Vagina (tissue), 2 donors: Measurements from ENCODE around the gene CLMP. TPM values are rescaled to one million over a fixed set of nuclear protein-coding genes. Genes with fewer than 3 reads are reported as not detected.

Experiments
- DNase-seq, 2 donors: peaks; one replicate each; pipeline ENCODE4 v3.0.0-alpha.2; 2017; ENCODE audit errors: extremely low spot score in 2 of 2
- H3K27ac ChIP-seq: fragments of 200-600 bp; sonication (generic); one replicate; pipeline ENCODE4 v1.5.1; 2019
- H3K27me3 ChIP-seq: fragments of 200-600 bp; sonication (generic); one replicate; pipeline ENCODE4 v1.5.1; 2019
- H3K36me3 ChIP-seq, 2 donors: fragments of 200-600 bp; sonication (generic); one replicate each; pipeline ENCODE4 v1.5.1; 2017 to 2019
- H3K4me1 ChIP-seq: fragments of 200-600 bp; sonication (generic); one replicate; pipeline ENCODE4 v1.5.1; 2019
- H3K4me3 ChIP-seq, 2 donors: fragments of 200-600 bp; sonication (generic); 1 replicate in 1 of 2; 2 replicates in 1 of 2; pipeline ENCODE4 v1.5.1; 2016 to 2019
- H3K9me3 ChIP-seq: fragments of 200-600 bp; sonication (generic); one replicate; pipeline ENCODE4 v1.5.1; 2019
- POLR2A ChIP-seq, 2 donors: fragments of 450-650 bp; IDR thresholded peaks; one replicate each; pipeline ENCODE4 v1.6.1; 2017; ENCODE audit warnings: antibody characterized with exemption in 2 of 2, mild to moderate bottlenecking in 2 of 2, moderate library complexity in 2 of 2
- POLR2AphosphoS5 ChIP-seq, 2 donors: sonication (generic); formaldehyde crosslinking; IDR thresholded peaks; one replicate each; pipeline ENCODE4 v1.9.0; 2017; ENCODE audit warnings: antibody characterized with exemption in 2 of 2, mild to moderate bottlenecking in 2 of 2, low read depth in 1 of 2; ENCODE audit not compliant: insufficient read depth in 1 of 2
- intact Hi-C: fragments of 100-400 bp; cut with DNase I; formaldehyde crosslinking; loops from one replicate; pipeline ENCODE4 v1.15.1; 2023
- total RNA-seq: library from RNA; depleted of rRNA; stranded (reverse); fragments of >200 nt; gene quantifications from one replicate; pipeline ENCODE4 v1.2.3, GENCODE V29; 2016
- TF ChIP-seq, protein P1 (sequence below), 3 experiments: fragments of 450-650 bp in 2 of 3; fragments of 200-600 bp in 1 of 3; sonication (generic) in 1 of 3; IDR thresholded peaks; one replicate each; pipeline ENCODE4 v1.5.1; 2017 to 2019; ENCODE audit warnings: antibody characterized with exemption in 3 of 3, mild to moderate bottlenecking in 2 of 3, moderate library complexity in 2 of 3

Gene CLMP
- total RNA-seq, 1 donor from 2014 or later = 99.4 TPM

DNA sequence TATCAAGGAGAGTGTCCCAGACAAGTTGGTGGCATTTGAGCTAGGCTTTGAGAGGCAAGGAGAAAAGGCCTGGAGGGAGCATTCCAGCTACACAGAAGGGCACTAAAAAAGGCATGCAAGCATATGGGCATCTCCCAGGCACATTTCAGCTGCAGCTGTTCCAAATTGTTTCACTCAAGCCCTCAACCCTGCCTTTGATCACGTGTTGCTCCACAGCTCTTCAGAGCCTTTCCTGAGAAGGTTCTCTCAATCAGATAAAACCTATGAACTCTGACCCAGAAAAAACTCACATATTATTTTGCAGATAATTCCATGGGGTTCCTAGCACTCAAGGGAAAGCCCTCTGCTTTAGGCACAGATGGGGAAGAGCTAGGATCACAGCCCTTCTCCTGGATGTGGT, 108.7 kb downstream of the CLMP start:
- H3K27me3 ChIP-seq = no peaks in the 10 kb centered on the region
- no peak for DNase-seq
- H3K27ac ChIP-seq = no peak overlapping the region
- no peaks in the 10 kb centered on the region for H3K36me3 ChIP-seq
- peaks cover 7% of the 10 kb centered on the region for H3K4me1 ChIP-seq
- no peak overlapping the region for H3K4me3 ChIP-seq
- H3K9me3 ChIP-seq = no peaks in the 10 kb centered on the region
- intact Hi-C loops = no loop called here
- TF ChIP-seq POLR2A (IDR thresholded peaks at IDR 0.05) = no peak
- no peak for TF ChIP-seq POLR2AphosphoS5 (IDR thresholded peaks at IDR 0.05; ENCODE audit: insufficient read depth in 1 of 2, low read depth in 1 of 2)
- TF ChIP-seq, protein P1, sequence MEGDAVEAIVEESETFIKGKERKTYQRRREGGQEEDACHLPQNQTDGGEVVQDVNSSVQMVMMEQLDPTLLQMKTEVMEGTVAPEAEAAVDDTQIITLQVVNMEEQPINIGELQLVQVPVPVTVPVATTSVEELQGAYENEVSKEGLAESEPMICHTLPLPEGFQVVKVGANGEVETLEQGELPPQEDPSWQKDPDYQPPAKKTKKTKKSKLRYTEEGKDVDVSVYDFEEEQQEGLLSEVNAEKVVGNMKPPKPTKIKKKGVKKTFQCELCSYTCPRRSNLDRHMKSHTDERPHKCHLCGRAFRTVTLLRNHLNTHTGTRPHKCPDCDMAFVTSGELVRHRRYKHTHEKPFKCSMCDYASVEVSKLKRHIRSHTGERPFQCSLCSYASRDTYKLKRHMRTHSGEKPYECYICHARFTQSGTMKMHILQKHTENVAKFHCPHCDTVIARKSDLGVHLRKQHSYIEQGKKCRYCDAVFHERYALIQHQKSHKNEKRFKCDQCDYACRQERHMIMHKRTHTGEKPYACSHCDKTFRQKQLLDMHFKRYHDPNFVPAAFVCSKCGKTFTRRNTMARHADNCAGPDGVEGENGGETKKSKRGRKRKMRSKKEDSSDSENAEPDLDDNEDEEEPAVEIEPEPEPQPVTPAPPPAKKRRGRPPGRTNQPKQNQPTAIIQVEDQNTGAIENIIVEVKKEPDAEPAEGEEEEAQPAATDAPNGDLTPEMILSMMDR (IDR thresholded peaks at IDR 0.05) = no peak

DNA sequence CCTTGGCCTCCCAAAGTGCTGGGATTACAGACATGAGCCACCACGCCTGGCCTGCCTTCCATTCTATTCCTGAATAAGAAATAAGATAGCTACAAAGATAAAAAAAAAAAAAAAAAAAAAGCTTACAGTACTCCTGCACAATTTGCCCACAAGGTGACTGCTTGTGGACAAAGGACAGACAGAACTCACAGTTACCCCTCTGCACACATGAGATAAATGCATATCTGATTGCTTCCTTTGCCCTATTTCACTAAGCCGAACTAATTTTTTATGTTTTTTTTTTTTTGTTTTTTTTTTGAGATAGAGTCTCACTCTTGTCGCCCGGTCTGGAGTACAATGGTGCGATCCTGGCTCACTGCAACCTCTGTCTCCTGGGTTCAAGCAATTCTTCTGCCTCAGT, 109.6 kb downstream of the CLMP start:
- intact Hi-C loops = no loop called here
- Histone ChIP-seq H3K27ac (no peak overlapping the region), H3K4me1 (peaks cover 7% of the 10 kb centered on the region), H3K27me3 (no peaks in the 10 kb centered on the region), H3K36me3 (no peaks in the 10 kb centered on the region), H3K9me3 (no peaks in the 10 kb centered on the region), H3K4me3 (no peak overlapping the region)
- DNase-seq = no peak
- no peak for TF ChIP-seq POLR2A (IDR thresholded peaks at IDR 0.05)
- TF ChIP-seq POLR2AphosphoS5 (IDR thresholded peaks at IDR 0.05; ENCODE audit: insufficient read depth in 1 of 2, low read depth in 1 of 2) = no peak
- TF ChIP-seq, protein P1 (IDR thresholded peaks at IDR 0.05) = no peak

DNA sequence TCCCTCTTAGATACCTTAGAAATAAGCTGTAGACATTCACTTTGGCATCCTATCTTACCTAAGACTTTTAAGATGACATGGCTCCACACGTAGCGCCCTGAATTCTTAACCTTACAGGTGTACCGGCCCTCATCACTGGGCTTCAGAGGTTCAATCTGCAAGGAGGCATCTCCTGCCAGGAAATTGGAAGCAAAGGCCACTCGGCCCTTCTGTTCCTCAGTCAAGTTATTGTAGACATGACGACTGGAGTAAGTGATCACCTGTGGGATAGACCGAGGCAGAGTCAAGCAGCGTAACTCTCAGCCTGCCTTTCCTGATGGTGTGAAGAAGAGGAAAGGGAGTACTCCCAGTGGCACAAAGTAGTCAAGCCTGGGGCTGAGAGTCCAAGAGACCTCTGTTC, 110.6 kb downstream of the CLMP start:
- H3K9me3 ChIP-seq = no peaks in the 10 kb centered on the region
- H3K36me3 ChIP-seq = no peaks in the 10 kb centered on the region
- no peak for DNase-seq
- no peak for TF ChIP-seq POLR2AphosphoS5 (IDR thresholded peaks at IDR 0.05; ENCODE audit: insufficient read depth in 1 of 2, low read depth in 1 of 2)
- TF ChIP-seq, protein P1 (IDR thresholded peaks at IDR 0.05) = no peak
- TF ChIP-seq POLR2A (IDR thresholded peaks at IDR 0.05) = no peak
- no peak overlapping the region for H3K4me3 ChIP-seq
- H3K4me1 ChIP-seq = peaks cover 7% of the 10 kb centered on the region
- H3K27me3 ChIP-seq = no peaks in the 10 kb centered on the region
- H3K27ac ChIP-seq = no peak overlapping the region
- intact Hi-C loops = no loop called here

DNA sequence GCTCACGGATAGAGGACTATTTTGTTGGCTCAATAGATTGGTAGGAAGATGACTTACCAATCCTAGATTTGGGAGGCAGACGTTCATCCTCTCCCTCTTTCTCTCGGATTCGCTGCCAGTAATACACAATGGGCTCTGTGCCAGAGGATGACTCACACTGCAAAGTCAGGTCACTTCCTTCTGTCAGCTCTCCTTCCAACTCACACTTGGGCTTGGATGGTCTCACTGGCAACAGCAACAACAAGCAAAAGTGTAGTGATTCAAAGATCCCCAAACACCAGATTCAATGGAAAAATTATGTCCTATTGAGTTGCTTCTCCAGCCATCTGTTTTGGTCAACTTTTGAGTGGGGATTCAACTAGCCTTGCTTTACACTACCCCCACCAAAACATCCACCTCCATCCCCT, 111.4 kb downstream of the CLMP start:
- no peak for DNase-seq
- intact Hi-C loops = no loop called here
- H3K27ac ChIP-seq = peak overlapping the region; percentile 9
- H3K4me3 ChIP-seq = no peak overlapping the region
- peaks cover 7% of the 10 kb centered on the region for H3K4me1 ChIP-seq
- H3K36me3 ChIP-seq = no peaks in the 10 kb centered on the region
- no peaks in the 10 kb centered on the region for H3K27me3 ChIP-seq
- TF ChIP-seq, protein P1 (IDR thresholded peaks at IDR 0.05) = no peak
- TF ChIP-seq POLR2AphosphoS5 (IDR thresholded peaks at IDR 0.05; ENCODE audit: insufficient read depth in 1 of 2, low read depth in 1 of 2) (no peak), POLR2A (IDR thresholded peaks at IDR 0.05) (no peak)
- H3K9me3 ChIP-seq = no peaks in the 10 kb centered on the region

DNA sequence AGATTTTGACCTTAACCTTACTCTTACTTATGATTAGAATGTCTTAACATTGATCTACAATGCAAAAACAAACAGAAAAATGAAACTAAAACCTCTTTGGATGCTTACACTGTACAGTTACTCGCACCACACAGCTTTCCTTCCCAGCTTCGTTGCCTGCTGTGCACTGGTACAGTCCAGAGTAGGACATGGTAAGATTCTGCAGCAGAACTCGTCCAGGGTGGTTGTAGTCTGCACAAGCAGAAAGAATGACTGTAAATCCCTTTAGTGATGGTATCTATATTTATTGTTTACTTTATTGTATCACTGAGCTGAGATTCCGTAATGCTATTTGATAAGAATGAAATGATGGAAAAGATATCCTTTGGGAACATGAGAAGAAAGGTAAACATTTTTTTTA, 112.1 kb downstream of the CLMP start:
- Histone ChIP-seq H3K9me3 (no peaks in the 10 kb centered on the region), H3K4me3 (no peak overlapping the region), H3K4me1 (peaks cover 7% of the 10 kb centered on the region), H3K27me3 (no peaks in the 10 kb centered on the region), H3K27ac (no peak overlapping the region), H3K36me3 (no peaks in the 10 kb centered on the region)
- TF ChIP-seq POLR2AphosphoS5 (IDR thresholded peaks at IDR 0.05; ENCODE audit: insufficient read depth in 1 of 2, low read depth in 1 of 2) = no peak
- no peak for TF ChIP-seq POLR2A (IDR thresholded peaks at IDR 0.05)
- TF ChIP-seq, protein P1 (IDR thresholded peaks at IDR 0.05) = no peak
- DNase-seq = no peak
- intact Hi-C loops = no loop called here
